GM12878 (cell line): ENCODE results near the gene CMYA5.

Source experiments
- BACH1 ChIP-seq: fragments of 450-650 bp; IDR thresholded peaks from 2 replicates; pipeline ENCODE4 v1.6.1; 2017; ENCODE audit warnings: mild to moderate bottlenecking, borderline replicate concordance
- BRCA1 ChIP-seq: IDR thresholded peaks from 2 replicates; pipeline ENCODE4 v1.6.1; 2011; ENCODE audit warnings: low read depth, low read length, improper control_type of control experiment
- CHD2 ChIP-seq: IDR thresholded peaks from 2 replicates; pipeline ENCODE4 v1.6.1; 2011; ENCODE audit warnings: low read depth, low read length, improper control_type of control experiment, borderline replicate concordance
- CHD4 ChIP-seq: fragments of 200-600 bp; sonication (generic); IDR thresholded peaks from 2 replicates; pipeline ENCODE4 v1.6.1; 2016; ENCODE audit warnings: mild to moderate bottlenecking
- CREB1 ChIP-seq: IDR thresholded peaks from 2 replicates; pipeline ENCODE4 v1.6.1; 2012; ENCODE audit warnings: low read depth, mild to moderate bottlenecking, inconsistent platforms
- CREM ChIP-seq: IDR thresholded peaks from 2 replicates; pipeline ENCODE4 v1.6.1; 2014; ENCODE audit warnings: antibody characterized with exemption, low read depth
- EP300 ChIP-seq, 2 experiments: fragments of 150-350 bp in 1 of 2; IDR thresholded peaks; 2 replicates each; pipeline ENCODE4 v1.6.1; 2011 to 2012; ENCODE audit warnings: low read depth in 2 of 2, low read length in 2 of 2, borderline replicate concordance in 1 of 2, improper control_type of control experiment in 1 of 2, inconsistent platforms in 1 of 2; ENCODE audit not compliant: control insufficient read depth in 1 of 2
- HDAC2 ChIP-seq: fragments of 200-600 bp; sonication (generic); IDR thresholded peaks from 2 replicates; pipeline ENCODE4 v1.6.1; 2017
- POLR2A ChIP-seq: IDR thresholded peaks from 2 replicates; pipeline ENCODE4 v1.6.1; 2011; ENCODE audit warnings: low read depth, mild to moderate bottlenecking, low read length
- SMC3 ChIP-seq: IDR thresholded peaks from 2 replicates; pipeline ENCODE4 v1.6.1; 2011; ENCODE audit warnings: low read length, improper control_type of control experiment, borderline replicate concordance
- TF ChIP-seq, protein P1 (sequence below), 3 experiments: IDR thresholded peaks in 2 of 3; conservative IDR thresholded peaks in 1 of 3; 2 replicates each; pipeline ENCODE4 v1.5.1; 2011; ENCODE audit warnings: low read depth in 3 of 3, low read length in 3 of 3, mild to moderate bottlenecking in 3 of 3, control low read depth in 2 of 3, moderate library complexity in 2 of 3, inconsistent platforms in 1 of 3, mixed read lengths in 1 of 3; ENCODE audit not compliant: control insufficient read depth in 2 of 3, insufficient read depth in 1 of 3; ENCODE audit errors: extremely low read depth in 1 of 3
- TF ChIP-seq, protein P2 (sequence below): IDR thresholded peaks from 2 replicates; pipeline ENCODE4 v1.6.1; 2012; ENCODE audit warnings: low read length, inconsistent platforms
- TF ChIP-seq, protein P3 (sequence below): IDR thresholded peaks from 2 replicates; pipeline ENCODE4 v1.6.1; 2012; ENCODE audit warnings: low read depth, low read length, improper control_type of control experiment
- TF ChIP-seq, protein P4 (sequence below): IDR thresholded peaks from 2 replicates; pipeline ENCODE4 v1.6.1; 2011; ENCODE audit warnings: borderline replicate concordance, low read depth, mild to moderate bottlenecking, moderate library complexity, mixed read lengths, low read length; ENCODE audit not compliant: insufficient read depth; ENCODE audit errors: extremely low read length

DNA sequence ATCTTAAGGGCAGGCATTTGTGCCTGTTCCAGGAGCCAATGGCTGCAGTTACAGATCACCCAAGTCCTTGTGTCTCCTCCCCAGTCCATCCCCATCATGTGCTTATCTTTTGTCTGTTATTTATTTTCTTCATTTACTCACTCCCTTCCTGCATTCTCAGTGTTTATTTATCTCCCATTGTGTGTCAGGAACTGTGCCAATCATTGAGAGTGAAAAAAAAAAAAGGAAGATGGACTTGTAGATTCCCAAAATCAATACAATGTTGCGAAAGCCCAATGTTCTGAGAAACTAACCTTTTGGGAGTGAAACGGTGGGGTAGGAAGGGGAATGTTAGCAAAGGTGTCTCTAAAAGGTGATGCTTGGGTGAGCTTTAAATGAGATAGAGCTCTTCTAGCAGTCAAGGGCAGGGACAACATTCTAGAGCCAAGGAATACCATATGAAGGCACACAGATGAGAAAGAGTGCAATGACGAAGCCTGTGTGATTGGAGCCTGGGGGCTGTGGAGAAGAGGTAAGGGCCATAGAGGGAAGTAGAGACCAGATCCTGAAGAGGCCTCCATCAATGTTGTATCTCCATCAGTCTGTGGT lies 53.0 kb downstream of the CMYA5 start:
- TF ChIP-seq, protein P1, sequence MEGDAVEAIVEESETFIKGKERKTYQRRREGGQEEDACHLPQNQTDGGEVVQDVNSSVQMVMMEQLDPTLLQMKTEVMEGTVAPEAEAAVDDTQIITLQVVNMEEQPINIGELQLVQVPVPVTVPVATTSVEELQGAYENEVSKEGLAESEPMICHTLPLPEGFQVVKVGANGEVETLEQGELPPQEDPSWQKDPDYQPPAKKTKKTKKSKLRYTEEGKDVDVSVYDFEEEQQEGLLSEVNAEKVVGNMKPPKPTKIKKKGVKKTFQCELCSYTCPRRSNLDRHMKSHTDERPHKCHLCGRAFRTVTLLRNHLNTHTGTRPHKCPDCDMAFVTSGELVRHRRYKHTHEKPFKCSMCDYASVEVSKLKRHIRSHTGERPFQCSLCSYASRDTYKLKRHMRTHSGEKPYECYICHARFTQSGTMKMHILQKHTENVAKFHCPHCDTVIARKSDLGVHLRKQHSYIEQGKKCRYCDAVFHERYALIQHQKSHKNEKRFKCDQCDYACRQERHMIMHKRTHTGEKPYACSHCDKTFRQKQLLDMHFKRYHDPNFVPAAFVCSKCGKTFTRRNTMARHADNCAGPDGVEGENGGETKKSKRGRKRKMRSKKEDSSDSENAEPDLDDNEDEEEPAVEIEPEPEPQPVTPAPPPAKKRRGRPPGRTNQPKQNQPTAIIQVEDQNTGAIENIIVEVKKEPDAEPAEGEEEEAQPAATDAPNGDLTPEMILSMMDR (IDR thresholded peaks at IDR 0.05 in 2 of 3, conservative IDR thresholded peaks at IDR 0.05 in 1 of 3; ENCODE audit: control insufficient read depth in 2 of 3, extremely low read depth in 1 of 3, insufficient read depth in 1 of 3, low read depth in 3 of 3, low read length in 3 of 3), result no peak
- TF ChIP-seq, protein P2, sequence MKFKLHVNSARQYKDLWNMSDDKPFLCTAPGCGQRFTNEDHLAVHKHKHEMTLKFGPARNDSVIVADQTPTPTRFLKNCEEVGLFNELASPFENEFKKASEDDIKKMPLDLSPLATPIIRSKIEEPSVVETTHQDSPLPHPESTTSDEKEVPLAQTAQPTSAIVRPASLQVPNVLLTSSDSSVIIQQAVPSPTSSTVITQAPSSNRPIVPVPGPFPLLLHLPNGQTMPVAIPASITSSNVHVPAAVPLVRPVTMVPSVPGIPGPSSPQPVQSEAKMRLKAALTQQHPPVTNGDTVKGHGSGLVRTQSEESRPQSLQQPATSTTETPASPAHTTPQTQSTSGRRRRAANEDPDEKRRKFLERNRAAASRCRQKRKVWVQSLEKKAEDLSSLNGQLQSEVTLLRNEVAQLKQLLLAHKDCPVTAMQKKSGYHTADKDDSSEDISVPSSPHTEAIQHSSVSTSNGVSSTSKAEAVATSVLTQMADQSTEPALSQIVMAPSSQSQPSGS, result no peak
- TF ChIP-seq CHD4 (no peak), POLR2A (no peak), BACH1 (no peak), CHD2 (no peak), CREM (no peak), HDAC2 (no peak), EP300 (IDR thresholded peaks at IDR 0.05; ENCODE audit: borderline replicate concordance in 1 of 2, control insufficient read depth in 1 of 2, low read depth in 2 of 2, low read length in 2 of 2) (no peak), BRCA1 (no peak), SMC3 (no peak), CREB1 (no peak)
- TF ChIP-seq, protein P3, sequence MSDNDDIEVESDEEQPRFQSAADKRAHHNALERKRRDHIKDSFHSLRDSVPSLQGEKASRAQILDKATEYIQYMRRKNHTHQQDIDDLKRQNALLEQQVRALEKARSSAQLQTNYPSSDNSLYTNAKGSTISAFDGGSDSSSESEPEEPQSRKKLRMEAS, result no peak
- TF ChIP-seq, protein P4, sequence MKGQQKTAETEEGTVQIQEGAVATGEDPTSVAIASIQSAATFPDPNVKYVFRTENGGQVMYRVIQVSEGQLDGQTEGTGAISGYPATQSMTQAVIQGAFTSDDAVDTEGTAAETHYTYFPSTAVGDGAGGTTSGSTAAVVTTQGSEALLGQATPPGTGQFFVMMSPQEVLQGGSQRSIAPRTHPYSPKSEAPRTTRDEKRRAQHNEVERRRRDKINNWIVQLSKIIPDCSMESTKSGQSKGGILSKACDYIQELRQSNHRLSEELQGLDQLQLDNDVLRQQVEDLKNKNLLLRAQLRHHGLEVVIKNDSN, result no peak
